Neural cell (in vitro differentiated cells): ENCODE measurements around the gene SMIM38.

ENCODE experiments used
- EP300 ChIP-seq: fragments of 450-650 bp; conservative IDR thresholded peaks from 2 replicates; pipeline ENCODE4 v1.6.1; 2014; ENCODE audit warnings: antibody characterized with exemption, mild to moderate bottlenecking, moderate library complexity; ENCODE audit not compliant: poor library complexity, severe bottlenecking
- EZH2 ChIP-seq: fragments of 200-600, 300-800 bp; shearing (Covaris generic), sonication (generic); IDR thresholded peaks from 2 replicates; pipeline ENCODE4 v1.6.1; 2014; ENCODE audit warnings: antibody characterized with exemption, low read length, borderline replicate concordance, mild to moderate bottlenecking; ENCODE audit not compliant: insufficient read depth, poor library complexity, severe bottlenecking
- POLR2AphosphoS5 ChIP-seq: IDR thresholded peaks from 2 replicates; pipeline ENCODE4 v1.6.1; 2012
- RAD21 ChIP-seq: fragments of 450-650 bp; conservative IDR thresholded peaks from 2 replicates; pipeline ENCODE4 v1.6.1; 2014; ENCODE audit warnings: antibody characterized with exemption, mild to moderate bottlenecking, moderate library complexity
- SMC3 ChIP-seq: fragments of 450-650 bp; conservative IDR thresholded peaks from 2 replicates; pipeline ENCODE4 v1.6.1; 2014; ENCODE audit warnings: antibody characterized with exemption, mild to moderate bottlenecking, moderate library complexity; ENCODE audit not compliant: poor library complexity
- TAF1 ChIP-seq: IDR thresholded peaks from 2 replicates; pipeline ENCODE4 v1.6.1; 2012; ENCODE audit warnings: low read depth
- TF ChIP-seq, protein P1 (sequence below): fragments of 450-650 bp; IDR thresholded peaks from 2 replicates; pipeline ENCODE4 v1.5.1; 2014; ENCODE audit warnings: antibody characterized with exemption, mild to moderate bottlenecking, moderate library complexity; ENCODE audit not compliant: poor library complexity, severe bottlenecking
- TF ChIP-seq, protein P2 (sequence below): IDR thresholded peaks from 2 replicates; pipeline ENCODE4 v1.6.1; 2012; ENCODE audit warnings: borderline replicate concordance

DNA sequence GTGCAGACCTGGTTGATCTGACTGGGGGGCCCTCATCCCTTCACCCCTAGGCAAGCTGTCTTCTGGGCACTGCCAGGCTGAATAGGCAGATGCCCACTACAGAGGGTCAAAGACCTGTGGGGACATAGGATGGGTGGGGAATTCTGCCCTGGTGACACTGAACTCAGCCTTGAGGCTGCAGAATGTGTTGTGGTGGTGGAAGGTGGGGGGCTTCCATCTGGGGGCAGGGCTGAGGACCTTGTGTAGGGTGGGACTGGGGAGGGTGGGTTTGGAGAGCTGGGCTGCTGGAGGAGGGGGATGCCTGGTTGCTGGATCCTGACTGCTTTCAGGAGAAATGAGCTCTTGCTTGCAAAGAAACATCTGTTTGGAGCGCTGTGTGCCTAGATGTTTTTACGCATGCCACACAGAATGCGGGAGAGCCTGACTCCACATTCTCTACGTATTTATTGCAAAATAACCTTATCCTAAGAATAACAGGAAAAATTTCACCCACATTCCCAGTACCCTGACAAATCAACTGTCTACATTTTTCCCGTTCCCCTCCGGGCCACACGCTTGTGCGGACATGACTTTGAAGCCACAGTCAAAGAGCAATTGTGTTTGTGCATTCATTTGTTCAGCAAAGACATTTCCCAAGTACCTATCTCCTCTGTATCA, 18.3 kb downstream of the SMIM38 start:
- TF ChIP-seq RAD21 (no peak), EZH2 (no peak), POLR2AphosphoS5 (no peak), SMC3 (no peak), TAF1 (no peak), EP300 (no peak)
- TF ChIP-seq, protein P1, sequence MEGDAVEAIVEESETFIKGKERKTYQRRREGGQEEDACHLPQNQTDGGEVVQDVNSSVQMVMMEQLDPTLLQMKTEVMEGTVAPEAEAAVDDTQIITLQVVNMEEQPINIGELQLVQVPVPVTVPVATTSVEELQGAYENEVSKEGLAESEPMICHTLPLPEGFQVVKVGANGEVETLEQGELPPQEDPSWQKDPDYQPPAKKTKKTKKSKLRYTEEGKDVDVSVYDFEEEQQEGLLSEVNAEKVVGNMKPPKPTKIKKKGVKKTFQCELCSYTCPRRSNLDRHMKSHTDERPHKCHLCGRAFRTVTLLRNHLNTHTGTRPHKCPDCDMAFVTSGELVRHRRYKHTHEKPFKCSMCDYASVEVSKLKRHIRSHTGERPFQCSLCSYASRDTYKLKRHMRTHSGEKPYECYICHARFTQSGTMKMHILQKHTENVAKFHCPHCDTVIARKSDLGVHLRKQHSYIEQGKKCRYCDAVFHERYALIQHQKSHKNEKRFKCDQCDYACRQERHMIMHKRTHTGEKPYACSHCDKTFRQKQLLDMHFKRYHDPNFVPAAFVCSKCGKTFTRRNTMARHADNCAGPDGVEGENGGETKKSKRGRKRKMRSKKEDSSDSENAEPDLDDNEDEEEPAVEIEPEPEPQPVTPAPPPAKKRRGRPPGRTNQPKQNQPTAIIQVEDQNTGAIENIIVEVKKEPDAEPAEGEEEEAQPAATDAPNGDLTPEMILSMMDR: no peak
- TF ChIP-seq, protein P2, sequence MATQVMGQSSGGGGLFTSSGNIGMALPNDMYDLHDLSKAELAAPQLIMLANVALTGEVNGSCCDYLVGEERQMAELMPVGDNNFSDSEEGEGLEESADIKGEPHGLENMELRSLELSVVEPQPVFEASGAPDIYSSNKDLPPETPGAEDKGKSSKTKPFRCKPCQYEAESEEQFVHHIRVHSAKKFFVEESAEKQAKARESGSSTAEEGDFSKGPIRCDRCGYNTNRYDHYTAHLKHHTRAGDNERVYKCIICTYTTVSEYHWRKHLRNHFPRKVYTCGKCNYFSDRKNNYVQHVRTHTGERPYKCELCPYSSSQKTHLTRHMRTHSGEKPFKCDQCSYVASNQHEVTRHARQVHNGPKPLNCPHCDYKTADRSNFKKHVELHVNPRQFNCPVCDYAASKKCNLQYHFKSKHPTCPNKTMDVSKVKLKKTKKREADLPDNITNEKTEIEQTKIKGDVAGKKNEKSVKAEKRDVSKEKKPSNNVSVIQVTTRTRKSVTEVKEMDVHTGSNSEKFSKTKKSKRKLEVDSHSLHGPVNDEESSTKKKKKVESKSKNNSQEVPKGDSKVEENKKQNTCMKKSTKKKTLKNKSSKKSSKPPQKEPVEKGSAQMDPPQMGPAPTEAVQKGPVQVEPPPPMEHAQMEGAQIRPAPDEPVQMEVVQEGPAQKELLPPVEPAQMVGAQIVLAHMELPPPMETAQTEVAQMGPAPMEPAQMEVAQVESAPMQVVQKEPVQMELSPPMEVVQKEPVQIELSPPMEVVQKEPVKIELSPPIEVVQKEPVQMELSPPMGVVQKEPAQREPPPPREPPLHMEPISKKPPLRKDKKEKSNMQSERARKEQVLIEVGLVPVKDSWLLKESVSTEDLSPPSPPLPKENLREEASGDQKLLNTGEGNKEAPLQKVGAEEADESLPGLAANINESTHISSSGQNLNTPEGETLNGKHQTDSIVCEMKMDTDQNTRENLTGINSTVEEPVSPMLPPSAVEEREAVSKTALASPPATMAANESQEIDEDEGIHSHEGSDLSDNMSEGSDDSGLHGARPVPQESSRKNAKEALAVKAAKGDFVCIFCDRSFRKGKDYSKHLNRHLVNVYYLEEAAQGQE: no peak
